NCI-H2107 treated with DMSO at 0.1 percent for 48 hours (cell line): Measurements from ENCODE around the gene ABCA5.

ENCODE experiments used
- DNase-seq: peaks from one replicate; lab custom pipeline; 2025; ENCODE audit not compliant: unreplicated experiment; lab: John Stamatoyannopoulos, UW

Gene ABCA5

GRCh38 chr17:69327060-69327831, at the start of gene ABCA5:
TSS of gene ABCA5 (minus strand) at chr17:69327133. CDS start at chr17:69314415, 12,718 bp downstream.
- peak; percentile 77 for DNase-seq

- no peak for DNase-seq
These were observed 48.3 kb upstream of the ABCA5 start for GRCh38 chr17:69375229-69375628.

GRCh38 chr17:69373069-69373468, 46.1 kb upstream of the ABCA5 start:
- no peak for DNase-seq

GRCh38 chr17:69367298-69367697, 40.4 kb upstream of the ABCA5 start:
- DNase-seq: no peak

GRCh38 chr17:69363488-69364210, 36.7 kb upstream of the ABCA5 start:
- no peak for DNase-seq

GRCh38 chr17:69361156-69361555, 34.2 kb upstream of the ABCA5 start:
- DNase-seq: no peak

GRCh38 chr17:69358688-69359596, 32.0 kb upstream of the ABCA5 start:
- peak; percentile 15 for DNase-seq

- peak; percentile 58 for DNase-seq
These were observed 30.8 kb upstream of the ABCA5 start for GRCh38 chr17:69357701-69358100.

- DNase-seq: no peak
These were observed 29.7 kb upstream of the ABCA5 start for GRCh38 chr17:69356625-69357024.

- no peak for DNase-seq
These were observed 24.0 kb upstream of the ABCA5 start for GRCh38 chr17:69350911-69351310.

- DNase-seq: no peak
These were observed 21.5 kb upstream of the ABCA5 start for GRCh38 chr17:69348429-69348828.

GRCh38 chr17:69346766-69347165, 19.8 kb upstream of the ABCA5 start:
- DNase-seq: no peak

- no peak for DNase-seq
These were observed 18.0 kb upstream of the ABCA5 start for GRCh38 chr17:69344939-69345338.

- DNase-seq: peak; percentile 71
These were observed 16.1 kb upstream of the ABCA5 start for GRCh38 chr17:69342896-69343644.

GRCh38 chr17:69339937-69340336, 13.0 kb upstream of the ABCA5 start:
- no peak for DNase-seq

- DNase-seq: no peak
These were observed 10.1 kb upstream of the ABCA5 start for GRCh38 chr17:69336996-69337395.

- DNase-seq: no peak
These were observed 9.6 kb upstream of the ABCA5 start for GRCh38 chr17:69336580-69336979.

GRCh38 chr17:69335058-69335457, 8.1 kb upstream of the ABCA5 start:
- DNase-seq: no peak

GRCh38 chr17:69333561-69333960, 6.6 kb upstream of the ABCA5 start:
- no peak for DNase-seq

GRCh38 chr17:69331756-69332155, 4.8 kb upstream of the ABCA5 start:
- peak; percentile 31 for DNase-seq
